Measurements from ENCODE around the gene JUP.
"Not testable (repeated sequence)": the region's sequence is repeated elsewhere in the genome, so short reads cannot be mapped to it uniquely, and the experiment has no call there.

JUP gene
- total RNA-seq, result 0.14 to 0.77 (median 0.33) reads per million in 3 experiments

- DNase-seq, result peak; percentile 84
Observed at GRCh38 chr17:41786227-41787020, at the start of gene JUP. TSS of gene JUP (minus strand) at chr17:41786711. CDS start at chr17:41771854, 14,857 bp downstream.

- peak; percentile 29 for DNase-seq
Observed at GRCh38 chr17:41835800-41836549, 49.5 kb upstream of the JUP start, which contains the start of gene NT5C3B. TSS of gene NT5C3B (minus strand) at chr17:41836232. CDS start at chr17:41836193, 39 bp downstream.

- DNase-seq, result no peak
Observed at GRCh38 chr17:41835214-41835799, 48.8 kb upstream of the JUP start.

GRCh38 chr17:41829961-41830360, 43.5 kb upstream of the JUP start:
- DNase-seq, result not testable (repeated sequence)

- DNase-seq, result no peak
Observed at GRCh38 chr17:41825175-41825845, 38.8 kb upstream of the JUP start.

GRCh38 chr17:41824086-41824485, 37.6 kb upstream of the JUP start:
- no peak for DNase-seq

- no peak for DNase-seq
Observed at GRCh38 chr17:41823580-41823979, 37.1 kb upstream of the JUP start.

- DNase-seq, result no peak
Observed at GRCh38 chr17:41823141-41823524, 36.6 kb upstream of the JUP start.

- DNase-seq, result no peak
Observed at GRCh38 chr17:41822216-41823140, 36.0 kb upstream of the JUP start.

- DNase-seq, result no peak
Observed at GRCh38 chr17:41821776-41822175, 35.3 kb upstream of the JUP start.

GRCh38 chr17:41818024-41818423, 31.5 kb upstream of the JUP start:
- DNase-seq, result no peak

- DNase-seq, result no peak
Observed at GRCh38 chr17:41816637-41817320, 30.3 kb upstream of the JUP start.

- no peak for DNase-seq
Observed at GRCh38 chr17:41814195-41814594, 27.7 kb upstream of the JUP start.

- DNase-seq, result no peak
Observed at GRCh38 chr17:41813699-41814124, 27.2 kb upstream of the JUP start.

- no peak for DNase-seq
Observed at GRCh38 chr17:41813152-41813680, 26.7 kb upstream of the JUP start.

- DNase-seq, result peak; percentile 43
Observed at GRCh38 chr17:41812381-41813151, 26.1 kb upstream of the JUP start, which contains the start of gene FKBP10. TSS of gene FKBP10 (plus strand) at chr17:41813004. CDS start at chr17:41813035, 31 bp downstream.

GRCh38 chr17:41811549-41812380, 25.3 kb upstream of the JUP start, which contains the start of gene P3H4:
TSS of gene P3H4 (minus strand) at chr17:41811949. CDS start at chr17:41811915, 34 bp downstream.
- peak; percentile 73 for DNase-seq

- DNase-seq, result no peak
Observed at GRCh38 chr17:41810659-41811548, 24.4 kb upstream of the JUP start.

Data from central memory CD4-positive, alpha-beta T cell (primary cell).